HepG2 (cell line): ENCODE measurements around the gene SERPINE3. TPM values are rescaled to one million over a fixed set of nuclear protein-coding genes. Genes with fewer than 3 reads are reported as not detected.

Experiments used
- ATAC-seq: fragments of 200-7000 bp; cut with Tn5 transposase; 3 replicates; pipeline ENCODE4 v1.9.1; 2020; ENCODE audit warnings: mild to moderate bottlenecking, moderate library complexity
- BruUV-seq: library from RNA; stranded (reverse); fragments of 400-500 nt; replicated peaks from 2 replicates; lab custom pipeline; 2021; lab: Mats Ljungman, UMichigan
- CTCF ChIA-PET: fragments of 300-600 bp; formaldehyde crosslinking; extraction: SDS; loops from one replicate; lab custom pipeline; 2021; ENCODE audit warnings: low total read pairs, inconsistent platforms, low intra/inter-chr PET ratio; lab: Yijun Ruan, JAX
- POLR2A ChIA-PET: fragments of 350-600 bp; sonication (Branson Sonifier 250); formaldehyde crosslinking; loops from one replicate; lab custom pipeline; 2020; ENCODE audit warnings: antibody characterized with exemption, inconsistent platforms; lab: Yijun Ruan, JAX
- DNase-seq: peaks from one replicate; pipeline ENCODE4 v3.0.0-alpha.2; 2015; ENCODE audit warnings: low spot score
- FAIRE-seq: peaks from 3 replicates; lab custom pipeline; 2011; peaks lifted over from hg19 to GRCh38; lab: Jason Lieb, UNC
- H2AFZ ChIP-seq: one replicate; pipeline ENCODE4 v1.6.1; 2011; ENCODE audit warnings: low read length, inconsistent platforms
- H3K27ac ChIP-seq: fragments of 300-600 bp; 3 replicates; pipeline ENCODE4 v1.8.0; 2011; ENCODE audit warnings: mixed run types, mild to moderate bottlenecking, mixed read lengths, low read length, inconsistent platforms; ENCODE audit not compliant: insufficient read depth; ENCODE audit errors: extremely low read length
- H3K27me3 ChIP-seq, 2 experiments: fragments of 200-600 bp in 1 of 2; 2 replicates in 1 of 2; 3 replicates in 1 of 2; pipeline versions ENCODE4 v1.6.0 to v1.8.0; 2011; ENCODE audit warnings: low read length in 2 of 2, mild to moderate bottlenecking in 2 of 2, moderate library complexity in 2 of 2, inconsistent platforms in 1 of 2; ENCODE audit not compliant: insufficient read depth in 2 of 2, control insufficient read depth in 1 of 2
- H3K36me3 ChIP-seq, 2 experiments: fragments of 200-600 bp in 1 of 2; replicated peaks in 1 of 2; 2 replicates in 1 of 2; 3 replicates in 1 of 2; pipeline versions ENCODE4 v1.5.1 to v1.8.0; 2011; ENCODE audit warnings: low read length in 2 of 2, inconsistent platforms in 1 of 2; ENCODE audit not compliant: insufficient read depth in 2 of 2, control insufficient read depth in 1 of 2
- H3K4me1 ChIP-seq: 2 replicates; pipeline ENCODE4 v1.5.1; 2012; ENCODE audit warnings: low read length, inconsistent platforms; ENCODE audit not compliant: insufficient read depth
- H3K4me2 ChIP-seq: 2 replicates; pipeline ENCODE4 v1.6.0; 2011; ENCODE audit warnings: low read depth, low read length, inconsistent platforms
- H3K4me3 ChIP-seq, 3 experiments: fragments of 200-600 bp in 1 of 3; sonication (generic), shearing (Covaris generic) in 1 of 3; replicated peaks in 1 of 3; 2 replicates each; pipeline ENCODE4 v1.5.1; 2011 to 2016; ENCODE audit warnings: low read length in 3 of 3, inconsistent platforms in 2 of 3, low read depth in 2 of 3, mild to moderate bottlenecking in 2 of 3, control low read depth in 1 of 3, mixed read lengths in 1 of 3; ENCODE audit not compliant: insufficient read depth in 1 of 3
- H3K79me2 ChIP-seq: one replicate; pipeline ENCODE4 v1.6.1; 2011; ENCODE audit warnings: low read length, inconsistent platforms; ENCODE audit not compliant: insufficient read depth
- H3K9ac ChIP-seq: 2 replicates; pipeline ENCODE4 v1.6.0; 2011; ENCODE audit warnings: mild to moderate bottlenecking, low read depth, low read length, inconsistent platforms; ENCODE audit not compliant: insufficient read depth
- H3K9me3 ChIP-seq: 2 replicates; pipeline ENCODE4 v1.5.1; 2012; ENCODE audit warnings: mild to moderate bottlenecking, low read length
- H4K20me1 ChIP-seq: 2 replicates; pipeline ENCODE4 v1.6.0; 2011; ENCODE audit warnings: inconsistent platforms, mild to moderate bottlenecking, low read length, moderate library complexity; ENCODE audit not compliant: insufficient read depth
- ATF7-NPFF ChIP-seq: sonication (generic); formaldehyde crosslinking; IDR thresholded peaks from 2 replicates; pipeline ENCODE4 v1.8.1; 2023; ENCODE audit warnings: mild to moderate bottlenecking, low read depth, missing genetic modification reagents, moderate library complexity
- CREB1 ChIP-seq, 2 experiments: fragments of 450-650 bp in 1 of 2; IDR thresholded peaks; 2 replicates each; pipeline ENCODE4 v1.6.1; 2016 to 2017; ENCODE audit warnings: control low read depth in 1 of 2, mild to moderate bottlenecking in 1 of 2, missing compliant biosample characterization in 1 of 2, missing genetic modification characterization in 1 of 2
- CREBL2 ChIP-seq: sonication (generic); formaldehyde crosslinking; IDR thresholded peaks from 2 replicates; pipeline ENCODE4 v1.8.1; 2023; ENCODE audit warnings: missing genetic modification reagents, mild to moderate bottlenecking, borderline replicate concordance
- FOXA3 ChIP-seq: IDR thresholded peaks from 2 replicates; pipeline ENCODE4 v1.6.1; 2016; ENCODE audit warnings: missing genetic modification reagents, missing compliant biosample characterization
- GMEB1 ChIP-seq: sonication (generic); formaldehyde crosslinking; IDR thresholded peaks from 2 replicates; pipeline ENCODE4 v1.5.1; 2020; ENCODE audit warnings: missing genetic modification reagents, mild to moderate bottlenecking, borderline replicate concordance
- IRF1 ChIP-seq: sonication (generic); formaldehyde crosslinking; IDR thresholded peaks from 2 replicates; pipeline ENCODE4 v1.4.0; 2020; ENCODE audit warnings: low read depth, mild to moderate bottlenecking, missing genetic modification reagents
- TRIM24 ChIP-seq: sonication (generic); formaldehyde crosslinking; IDR thresholded peaks from 2 replicates; pipeline ENCODE4 v1.8.0; 2022; ENCODE audit warnings: mild to moderate bottlenecking, missing genetic modification reagents
- ZNF282 ChIP-seq: fragments of 450-650 bp; IDR thresholded peaks from 2 replicates; pipeline ENCODE4 v1.6.1; 2018; ENCODE audit not compliant: partially characterized antibody
- ZNF652 ChIP-seq: IDR thresholded peaks from 2 replicates; pipeline ENCODE4 v1.6.1; 2016; ENCODE audit warnings: low read depth, borderline replicate concordance
- ZNF670 ChIP-seq: sonication (generic); formaldehyde crosslinking; IDR thresholded peaks from 2 replicates; pipeline ENCODE4 v1.8.0; 2022; ENCODE audit warnings: mild to moderate bottlenecking, missing genetic modification reagents, borderline replicate concordance
- in situ Hi-C: cut with HindIII; loops from 2 replicates; pipeline ENCODE4 v1.10.0; 2017; ENCODE audit warnings: low pct_unique_long_range_greater_than_20kb; ENCODE audit not compliant: extremely low pct_ligation_motif_present
- intact Hi-C: fragments of 100-400 bp; cut with micrococcal nuclease; formaldehyde crosslinking; loops from one replicate; pipeline ENCODE4 v1.10.0; 2022; ENCODE audit not compliant: unreplicated experiment
- polyA plus RNA-seq, 8 experiments: library from polyadenylated mRNA; depleted of rRNA in 3 of 8; stranded (reverse) in 7 of 8; unstranded in 1 of 8; fragments of >200 nt; fragmentation: Illumina TruSeq in 4 of 8; extraction: Trizol in 4 of 8; gene quantifications; 2 replicates each; pipeline versions ENCODE4 v1.2.1 to v1.2.3, GENCODE V29; 2011 to 2016; ENCODE audit warnings: low read depth in 4 of 8, missing spikeins in 1 of 8, mixed read lengths in 1 of 8; ENCODE audit not compliant: insufficient read depth in 1 of 8
- total RNA-seq, 5 experiments: library from RNA; depleted of rRNA; stranded (reverse); fragments of >200 nt; fragmentation: Illumina TruSeq; extraction: Trizol; gene quantifications; 2 replicates each; pipeline ENCODE4 v1.2.3, GENCODE V29; 2016; ENCODE audit warnings: low read depth in 1 of 5

SERPINE3 gene
- total and polyA plus RNA-seq, 2 of the 13 experiments (the other 11 are each of a cell fraction or from before 2014, with no cell fraction given): not detected

GRCh38 chr13:51333826-51334225, 5.7 kb upstream of the SERPINE3 start:
- no peak for DNase-seq
- H3K27ac ChIP-seq: no peak overlapping the region
- no peaks in the 10 kb centered on the region for H3K79me2 ChIP-seq
- ATAC-seq: no peak
- H2AFZ ChIP-seq: no peak overlapping the region
- H3K36me3 ChIP-seq: no peaks in the 10 kb centered on the region
- no peaks in the 10 kb centered on the region for H3K27me3 ChIP-seq
- ChIA-PET CTCF (no interaction called here), POLR2A (no interaction called here)
- H3K9ac ChIP-seq: no peak overlapping the region
- no peak for FAIRE-seq
- TF ChIP-seq CREBL2 (CRISPR knock-in tag): no peak
- no peak for TF ChIP-seq CREB1 (IDR thresholded peaks at IDR 0.05)
- TF ChIP-seq CREB1 (CRISPR knock-in tag; IDR thresholded peaks at IDR 0.05): no peak
- TF ChIP-seq ZNF670 (CRISPR knock-in tag): no peak
- no peak for TF ChIP-seq ZNF652 (CRISPR knock-in tag)
- TF ChIP-seq ZNF282: no peak
- no peak for TF ChIP-seq ATF7-NPFF (CRISPR knock-in tag)
- TF ChIP-seq TRIM24 (CRISPR knock-in tag): no peak
- TF ChIP-seq FOXA3 (CRISPR knock-in tag): no peak
- no peak for TF ChIP-seq GMEB1 (CRISPR knock-in tag)
- no peak for TF ChIP-seq IRF1 (CRISPR knock-in tag)
- intact Hi-C loops (no loop called here), in situ Hi-C loops (no loop called here)
- BruUV-seq: no TSS peak
- no peaks in the 10 kb centered on the region for H4K20me1 ChIP-seq
- no peak overlapping the region for H3K4me2 ChIP-seq
- no peaks in the 10 kb centered on the region for H3K9me3 ChIP-seq
- H3K4me3 ChIP-seq: no peak overlapping the region
- no peaks in the 10 kb centered on the region for H3K4me1 ChIP-seq
